Occipital lobe (tissue), 1 donor: Measurements from ENCODE around the gene CTU1. TPM values are rescaled to one million over a fixed set of nuclear protein-coding genes. Genes with fewer than 3 reads are reported as not detected.

Source experiments
- total RNA-seq: library from RNA; depleted of rRNA; stranded (reverse); fragments of >200 nt; gene quantifications from one replicate; pipeline ENCODE4 v1.2.3, GENCODE V29; 2014

Gene CTU1
- total RNA-seq, 1 donor from 2014 or later: 4.5 TPM

Other genes starting within 250 kb of the CTU1 start
- gene KLK2, start 235.0 kb downstream of the CTU1 start, total RNA-seq: not detected
- gene KLK4, start 197.0 kb downstream of the CTU1 start, total RNA-seq: not detected
- not detected for gene KLK5, start 155.4 kb downstream of the CTU1 start, total RNA-seq
- not detected for gene KLK6, start 138.8 kb downstream of the CTU1 start, total RNA-seq
- gene KLK7, start 124.5 kb downstream of the CTU1 start, total RNA-seq: not detected
- gene KLK8, start 106.8 kb downstream of the CTU1 start, total RNA-seq: not detected
- gene KLK10, start 88.7 kb downstream of the CTU1 start, total RNA-seq: not detected
- not detected for gene KLK11, start 81.8 kb downstream of the CTU1 start, total RNA-seq
- not detected for gene KLK12, start 73.4 kb downstream of the CTU1 start, total RNA-seq
- not detected for gene KLK13, start 43.3 kb downstream of the CTU1 start, total RNA-seq
- gene KLK14, start 25.5 kb downstream of the CTU1 start, total RNA-seq: not detected
- gene SIGLEC9, start 16.5 kb upstream of the CTU1 start, total RNA-seq: 0.78 TPM
- 0.16 TPM for gene SIGLEC7, start 33.9 kb upstream of the CTU1 start, total RNA-seq
- gene CD33, start 116.7 kb upstream of the CTU1 start, total RNA-seq: 0.16 TPM
- gene SIGLECL1, start 142.7 kb upstream of the CTU1 start, total RNA-seq: not detected
- 3.0 TPM for gene IGLON5, start 203.2 kb upstream of the CTU1 start, total RNA-seq
- 0.62 TPM for gene VSIG10L, start 233.7 kb upstream of the CTU1 start, total RNA-seq